Measurements from ENCODE around the gene VSX1.

DNA sequence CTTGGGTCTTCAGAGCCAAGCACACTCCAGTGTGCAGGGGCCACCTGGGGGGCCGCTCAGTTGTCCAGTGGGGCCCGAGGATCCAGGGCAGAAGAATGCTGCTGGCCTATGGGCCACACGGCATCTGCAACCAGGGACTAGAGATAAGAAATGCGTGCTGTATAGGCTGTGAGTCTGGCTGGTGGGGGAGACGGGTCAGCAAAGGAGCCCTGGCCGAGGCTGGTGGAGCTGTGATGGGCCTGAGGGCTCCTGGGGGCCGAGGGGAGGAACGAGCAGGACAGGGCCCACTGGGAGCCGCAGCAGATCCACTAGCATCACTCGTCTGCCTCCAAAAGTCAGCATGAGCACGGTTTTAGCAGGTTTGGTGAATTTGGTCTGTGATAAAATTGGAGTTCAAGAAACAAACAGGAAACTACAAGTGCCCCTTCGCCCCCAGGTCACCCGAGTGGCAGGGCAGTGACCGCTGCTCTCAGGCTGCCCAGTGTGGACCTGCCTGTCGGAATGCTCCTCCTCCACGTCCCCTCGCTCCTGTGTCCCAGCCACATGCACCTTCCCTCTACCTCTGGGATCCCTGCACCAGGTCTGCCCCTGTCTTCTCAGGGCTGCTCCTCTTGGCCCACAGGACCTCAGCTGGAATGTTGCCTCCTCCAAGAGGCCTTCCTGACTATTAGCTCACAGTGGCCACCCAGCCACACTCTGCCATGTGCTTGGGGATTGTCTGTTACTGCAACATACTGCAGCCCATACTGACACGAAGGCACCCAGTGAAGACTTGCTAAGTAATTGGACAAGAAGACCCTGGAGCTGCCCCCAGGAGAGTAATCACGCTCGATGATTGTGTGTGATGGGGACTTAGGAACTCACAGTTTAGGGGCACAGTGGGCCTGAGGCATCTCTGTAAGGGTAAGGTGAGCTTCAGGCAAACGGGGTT lies 34.9 kb downstream of the VSX1 start:
- TF ChIP-seq, protein P1, sequence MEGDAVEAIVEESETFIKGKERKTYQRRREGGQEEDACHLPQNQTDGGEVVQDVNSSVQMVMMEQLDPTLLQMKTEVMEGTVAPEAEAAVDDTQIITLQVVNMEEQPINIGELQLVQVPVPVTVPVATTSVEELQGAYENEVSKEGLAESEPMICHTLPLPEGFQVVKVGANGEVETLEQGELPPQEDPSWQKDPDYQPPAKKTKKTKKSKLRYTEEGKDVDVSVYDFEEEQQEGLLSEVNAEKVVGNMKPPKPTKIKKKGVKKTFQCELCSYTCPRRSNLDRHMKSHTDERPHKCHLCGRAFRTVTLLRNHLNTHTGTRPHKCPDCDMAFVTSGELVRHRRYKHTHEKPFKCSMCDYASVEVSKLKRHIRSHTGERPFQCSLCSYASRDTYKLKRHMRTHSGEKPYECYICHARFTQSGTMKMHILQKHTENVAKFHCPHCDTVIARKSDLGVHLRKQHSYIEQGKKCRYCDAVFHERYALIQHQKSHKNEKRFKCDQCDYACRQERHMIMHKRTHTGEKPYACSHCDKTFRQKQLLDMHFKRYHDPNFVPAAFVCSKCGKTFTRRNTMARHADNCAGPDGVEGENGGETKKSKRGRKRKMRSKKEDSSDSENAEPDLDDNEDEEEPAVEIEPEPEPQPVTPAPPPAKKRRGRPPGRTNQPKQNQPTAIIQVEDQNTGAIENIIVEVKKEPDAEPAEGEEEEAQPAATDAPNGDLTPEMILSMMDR (IDR thresholded peaks at IDR 0.05), result no peak
- TF ChIP-seq POLR2AphosphoS5 (IDR thresholded peaks at IDR 0.05; ENCODE audit: low read depth, low read length) (no peak), JUND (IDR thresholded peaks at IDR 0.05) (no peak), SIN3A (IDR thresholded peaks at IDR 0.05; ENCODE audit: borderline replicate concordance, low read depth, low read length) (no peak), RAD21 (IDR thresholded peaks at IDR 0.05; ENCODE audit: low read length) (no peak)
- TF ChIP-seq, protein P2, sequence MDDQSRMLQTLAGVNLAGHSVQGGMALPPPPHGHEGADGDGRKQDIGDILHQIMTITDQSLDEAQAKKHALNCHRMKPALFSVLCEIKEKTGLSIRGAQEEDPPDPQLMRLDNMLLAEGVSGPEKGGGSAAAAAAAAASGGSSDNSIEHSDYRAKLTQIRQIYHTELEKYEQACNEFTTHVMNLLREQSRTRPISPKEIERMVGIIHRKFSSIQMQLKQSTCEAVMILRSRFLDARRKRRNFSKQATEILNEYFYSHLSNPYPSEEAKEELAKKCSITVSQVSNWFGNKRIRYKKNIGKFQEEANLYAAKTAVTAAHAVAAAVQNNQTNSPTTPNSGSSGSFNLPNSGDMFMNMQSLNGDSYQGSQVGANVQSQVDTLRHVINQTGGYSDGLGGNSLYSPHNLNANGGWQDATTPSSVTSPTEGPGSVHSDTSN (IDR thresholded peaks at IDR 0.05), result no peak

All from SK-N-SH (cell line).